RWPE1 (cell line): ENCODE measurements around the gene GJC1.

Experiments used
- CTCF ChIA-PET: fragments of 350-600 bp; sonication (Branson Sonifier 250); formaldehyde crosslinking; extraction: SDS; loops from one replicate; lab custom pipeline; 2021; lab: Yijun Ruan, JAX
- POLR2A ChIA-PET: fragments of 400-600 bp; formaldehyde crosslinking; extraction: SDS; loops from one replicate; lab custom pipeline; 2020; ENCODE audit warnings: antibody characterized with exemption; ENCODE audit not compliant: low non-redundant PET; lab: Yijun Ruan, JAX
- DNase-seq: peaks from one replicate; pipeline ENCODE4 v3.0.0; 2012; ENCODE audit warnings: low spot score
- H3K27ac ChIP-seq: fragments of 450-650 bp; 2 replicates; pipeline ENCODE4 v1.5.1; 2017
- TF ChIP-seq, protein P1 (sequence below): fragments of 450-650 bp; conservative IDR thresholded peaks from 2 replicates; pipeline ENCODE4 v1.5.1; 2017; ENCODE audit warnings: low read depth, mild to moderate bottlenecking

GJC1 gene

GRCh38 chr17:44863061-44863918, 33.2 kb upstream of the GJC1 start:
- CTCF ChIA-PET, result interaction anchor here (0.7 to 7.7 kb wide), 3 partner anchors 12 to 86 kb away, joined by 4 to 94 read pairs (median 4); no protein-coding TSS in a partner anchor

GRCh38 chr17:44862278-44862914, 32.3 kb upstream of the GJC1 start:
- TF ChIP-seq, protein P1, sequence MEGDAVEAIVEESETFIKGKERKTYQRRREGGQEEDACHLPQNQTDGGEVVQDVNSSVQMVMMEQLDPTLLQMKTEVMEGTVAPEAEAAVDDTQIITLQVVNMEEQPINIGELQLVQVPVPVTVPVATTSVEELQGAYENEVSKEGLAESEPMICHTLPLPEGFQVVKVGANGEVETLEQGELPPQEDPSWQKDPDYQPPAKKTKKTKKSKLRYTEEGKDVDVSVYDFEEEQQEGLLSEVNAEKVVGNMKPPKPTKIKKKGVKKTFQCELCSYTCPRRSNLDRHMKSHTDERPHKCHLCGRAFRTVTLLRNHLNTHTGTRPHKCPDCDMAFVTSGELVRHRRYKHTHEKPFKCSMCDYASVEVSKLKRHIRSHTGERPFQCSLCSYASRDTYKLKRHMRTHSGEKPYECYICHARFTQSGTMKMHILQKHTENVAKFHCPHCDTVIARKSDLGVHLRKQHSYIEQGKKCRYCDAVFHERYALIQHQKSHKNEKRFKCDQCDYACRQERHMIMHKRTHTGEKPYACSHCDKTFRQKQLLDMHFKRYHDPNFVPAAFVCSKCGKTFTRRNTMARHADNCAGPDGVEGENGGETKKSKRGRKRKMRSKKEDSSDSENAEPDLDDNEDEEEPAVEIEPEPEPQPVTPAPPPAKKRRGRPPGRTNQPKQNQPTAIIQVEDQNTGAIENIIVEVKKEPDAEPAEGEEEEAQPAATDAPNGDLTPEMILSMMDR, result no peak
- POLR2A ChIA-PET, result no interaction called here
- no peak overlapping the region for H3K27ac ChIP-seq
- DNase-seq, result no peak
- CTCF ChIA-PET, result interaction anchor here (0.7 to 7.7 kb wide), 2 partner anchors 13 to 85 kb away, joined by 4 to 94 read pairs; no protein-coding TSS in a partner anchor

More at GRCh38 chr17:44863061-44863918, 33.2 kb upstream of the GJC1 start:
- H3K27ac ChIP-seq, result no peak overlapping the region
- no peak for DNase-seq
- POLR2A ChIA-PET, result no interaction called here
- TF ChIP-seq, protein P1, result no peak

DNA sequence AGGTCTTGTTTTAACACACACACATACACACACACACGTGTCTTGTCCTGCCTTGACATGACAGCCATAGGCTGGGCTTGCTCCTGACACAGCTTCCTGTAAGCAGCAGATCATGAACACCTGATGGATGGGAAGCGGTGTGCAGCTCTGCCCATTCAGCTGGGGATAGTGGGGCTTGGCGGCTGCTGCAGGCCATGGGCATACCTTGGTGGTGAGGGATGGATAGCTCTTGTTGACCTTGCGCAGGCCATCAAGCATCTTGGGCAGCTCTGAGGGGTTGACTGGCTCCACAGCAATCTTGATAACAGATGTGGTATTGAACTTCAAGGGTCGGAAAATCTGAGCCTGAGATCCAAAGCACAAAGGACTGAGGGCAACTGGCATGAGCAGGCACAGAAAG, 29.6 kb upstream of the GJC1 start:
- POLR2A ChIA-PET, result interaction anchor here (0.6 kb wide), 1 partner anchor 13 kb away, joined by 6 read pairs; no protein-coding TSS in a partner anchor
- CTCF ChIA-PET, result interaction anchor here (0.6 to 1.0 kb wide), 2 partner anchors 85 to 326 kb away, joined by 4 read pairs; no protein-coding TSS in a partner anchor
- no peak for DNase-seq
- TF ChIP-seq, protein P1, result no peak
- no peak overlapping the region for H3K27ac ChIP-seq

DNA sequence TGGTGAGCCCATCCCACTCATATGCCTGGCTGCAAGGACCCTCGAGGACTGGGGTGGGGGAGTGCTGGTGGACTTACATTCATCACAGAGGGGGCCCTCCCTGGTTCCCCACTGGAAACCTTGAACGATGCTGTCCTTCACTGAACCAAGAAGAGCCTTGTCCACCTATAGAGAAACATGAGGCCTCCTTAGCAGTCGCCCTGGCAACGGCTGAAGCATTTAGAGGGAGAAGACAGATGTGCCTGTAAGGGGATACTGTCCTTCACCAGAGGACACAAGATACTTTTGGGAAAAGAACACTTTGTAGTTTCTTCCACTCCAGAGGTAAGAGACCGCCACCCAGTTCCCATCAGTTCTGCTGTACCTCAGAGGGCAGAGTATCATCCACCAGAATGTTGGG, 24.1 kb upstream of the GJC1 start:
- CTCF ChIA-PET, result interaction anchor here (0.6 to 1.7 kb wide), 3 partner anchors 74 to 320 kb away, joined by 3 to 7 read pairs (median 6); no protein-coding TSS in a partner anchor
- TF ChIP-seq, protein P1, result no peak
- H3K27ac ChIP-seq, result 0 out of 2 replicates have a peak overlapping the region, but pooled peaks have one; percentile 1
- no peak for DNase-seq
- POLR2A ChIA-PET, result no interaction called here

GRCh38 chr17:44850612-44851011, 20.5 kb upstream of the GJC1 start:
- TF ChIP-seq, protein P1, result no peak
- POLR2A ChIA-PET, result no interaction called here
- CTCF ChIA-PET, result interaction anchor here (0.9 kb wide), 1 partner anchor 72 kb away, joined by 3 read pairs; no protein-coding TSS in a partner anchor
- DNase-seq, result no peak
- peak overlapping the region; percentile 35 for H3K27ac ChIP-seq

GRCh38 chr17:44850025-44850424, 19.9 kb upstream of the GJC1 start:
- peak overlapping the region; percentile 35 for H3K27ac ChIP-seq
- CTCF ChIA-PET, result interaction anchor here (0.9 kb wide), 1 partner anchor 71 kb away, joined by 3 read pairs; no protein-coding TSS in a partner anchor
- TF ChIP-seq, protein P1, result no peak
- POLR2A ChIA-PET, result no interaction called here
- no peak for DNase-seq
